Transverse colon (tissue), 4 donors: ENCODE measurements around the gene MACF1. TPM values are rescaled to one million over a fixed set of nuclear protein-coding genes. Genes with fewer than 3 reads are reported as not detected.

Experiments used
- DNase-seq: peaks from one replicate; pipeline ENCODE4 v3.0.0-alpha.2; 2019
- H3K27ac ChIP-seq, 4 donors: fragments of 200-600 bp; sonication (generic); 2 replicates each; pipeline ENCODE4 v1.5.1; 2016 to 2018; ENCODE audit warnings: inconsistent platforms in 4 of 4
- H3K27me3 ChIP-seq: fragments of 200-600 bp; sonication (generic); 2 replicates; pipeline ENCODE4 v1.5.1; 2017; ENCODE audit warnings: inconsistent platforms
- H3K36me3 ChIP-seq, 4 donors: fragments of 200-600 bp; sonication (generic); 2 replicates each; pipeline ENCODE4 v1.5.1; 2017 to 2019; ENCODE audit warnings: inconsistent platforms in 4 of 4
- H3K4me1 ChIP-seq, 4 donors: fragments of 200-600 bp; sonication (generic); 2 replicates each; pipeline ENCODE4 v1.5.1; 2017 to 2020; ENCODE audit warnings: inconsistent platforms in 4 of 4
- H3K4me3 ChIP-seq, 4 donors: fragments of 200-600 bp; sonication (generic); 1 replicate in 1 of 4; 2 replicates in 3 of 4; pipeline versions ENCODE4 v1.5.1 to v1.6.1; 2017 to 2019; ENCODE audit warnings: inconsistent platforms in 4 of 4
- H3K9me3 ChIP-seq, 2 donors: fragments of 200-600 bp; sonication (generic); 2 replicates each; pipeline ENCODE4 v1.5.1; 2017 to 2019; ENCODE audit warnings: inconsistent platforms in 2 of 2
- CTCF ChIP-seq, 5 experiments: fragments of 200-600 bp in 3 of 5; fragments of 450-650 bp in 2 of 5; sonication (generic) in 3 of 5; IDR thresholded peaks; 1 replicate in 2 of 5; 2 replicates in 3 of 5; pipeline ENCODE4 v1.5.1; 2016 to 2017; ENCODE audit warnings: antibody characterized with exemption in 5 of 5, inconsistent platforms in 3 of 5, mild to moderate bottlenecking in 2 of 5, moderate library complexity in 1 of 5
- EP300 ChIP-seq: sonication (generic); formaldehyde crosslinking; IDR thresholded peaks from one replicate; pipeline ENCODE4 v1.6.1; 2017; ENCODE audit warnings: antibody characterized with exemption, low read depth
- POLR2A ChIP-seq: fragments of 450-650 bp; IDR thresholded peaks from one replicate; pipeline ENCODE4 v1.6.1; 2016; ENCODE audit warnings: antibody characterized with exemption, mild to moderate bottlenecking, moderate library complexity
- POLR2AphosphoS5 ChIP-seq, 3 donors: sonication (generic); formaldehyde crosslinking; IDR thresholded peaks; one replicate each; pipeline ENCODE4 v1.6.1; 2016; ENCODE audit warnings: antibody characterized with exemption in 3 of 3
- WGBS, 2 donors: methylation state at CpG; one replicate each; pipeline ENCODE4 v1.1.5; 2018; ENCODE audit warnings: low coverage in 1 of 2; 5-methylcytosine and 5-hydroxymethylcytosine counted together
- in situ Hi-C, 4 donors: fragments of 200-750 bp; cut with MboI; loops; one replicate each; pipeline versions ENCODE4 v1.15.0 to v1.15.1; 2017; ENCODE audit warnings: low sequenced_read_pairs in 3 of 4, low pct_ligation_motif_present in 1 of 4, low pct_unique_long_range_greater_than_20kb in 1 of 4
- intact Hi-C: fragments of 100-400 bp; cut with DNase I; formaldehyde crosslinking; loops from one replicate; pipeline ENCODE4 v1.15.1; 2023; ENCODE audit warnings: low total_unique reads
- total RNA-seq, 4 donors: library from RNA; depleted of rRNA; stranded (reverse); fragments of >200 nt; gene quantifications; one replicate each; pipeline ENCODE4 v1.1.0, GENCODE V29; 2016

MACF1 gene
- total RNA-seq, 4 donors from 2014 or later, result 190 to 300 (median 254) TPM

- TF ChIP-seq CTCF (IDR thresholded peaks at IDR 0.05) (no peak), POLR2AphosphoS5 (IDR thresholded peaks at IDR 0.05) (no peak), EP300 (no peak), POLR2A (no peak)
- intact Hi-C loops, result no loop called here
- in situ Hi-C loops, result no loop called here
- no peak for DNase-seq
- peak overlapping the region in 3 of 4 donors; percentile 45 to 67 (median 63) for H3K27ac ChIP-seq
- peaks cover 16 to 63% (median 24%) of the 10 kb centered on the region in 4 donors for H3K4me1 ChIP-seq
- no peaks in the 10 kb centered on the region for H3K9me3 ChIP-seq
- no peaks in the 10 kb centered on the region for H3K36me3 ChIP-seq
- H3K27me3 ChIP-seq, result no peaks in the 10 kb centered on the region
- WGBS, 2 donors, result 53 to 57% methylated on average over 6 to 9 of the region's 9 CpGs
- no peak overlapping the region for H3K4me3 ChIP-seq
These were observed 33.5 kb upstream of the MACF1 start for GRCh38 chr1:39170731-39171667.

- Histone ChIP-seq H3K36me3 (no peaks in the 10 kb centered on the region), H3K9me3 (no peaks in the 10 kb centered on the region), H3K27ac (peak overlapping the region; percentile 64 to 81 (median 68)), H3K4me1 (peaks cover 14 to 62% (median 26%) of the 10 kb centered on the region in 4 donors), H3K4me3 (no peak overlapping the region), H3K27me3 (no peaks in the 10 kb centered on the region)
- 37 to 84% methylated on average over 3 to 9 of the region's 9 CpGs for WGBS, 2 donors
- intact Hi-C loops, result no loop called here
- in situ Hi-C loops, result no loop called here
- no peak for DNase-seq
- TF ChIP-seq POLR2AphosphoS5 (IDR thresholded peaks at IDR 0.05) (no peak), CTCF (IDR thresholded peaks at IDR 0.05) (no peak), EP300 (no peak)
These were observed 31.1 kb upstream of the MACF1 start for GRCh38 chr1:39173119-39173994.

GRCh38 chr1:39173995-39174380 lies 30.5 kb upstream of the MACF1 start:
- H3K4me1 ChIP-seq, result peaks cover 14 to 67% (median 32%) of the 10 kb centered on the region in 4 donors
- no peak overlapping the region for H3K4me3 ChIP-seq
- H3K27ac ChIP-seq, result peak overlapping the region; percentile 64 to 81 (median 68)
- no peaks in the 10 kb centered on the region for H3K27me3 ChIP-seq
- 54 to 60% methylated on average over 2 of the region's 2 CpGs for WGBS, 2 donors
- intact Hi-C loops, result no loop called here
- H3K9me3 ChIP-seq, result no peaks in the 10 kb centered on the region
- in situ Hi-C loops, result no loop called here
- no peak for DNase-seq
- no peak for TF ChIP-seq CTCF (IDR thresholded peaks at IDR 0.05)
- TF ChIP-seq POLR2A, result no peak
- no peak for TF ChIP-seq POLR2AphosphoS5 (IDR thresholded peaks at IDR 0.05)
- no peak for TF ChIP-seq EP300
- no peaks in the 10 kb centered on the region for H3K36me3 ChIP-seq
